ENCODE measurements around the gene C4BPA.

C4BPA gene

DNA sequence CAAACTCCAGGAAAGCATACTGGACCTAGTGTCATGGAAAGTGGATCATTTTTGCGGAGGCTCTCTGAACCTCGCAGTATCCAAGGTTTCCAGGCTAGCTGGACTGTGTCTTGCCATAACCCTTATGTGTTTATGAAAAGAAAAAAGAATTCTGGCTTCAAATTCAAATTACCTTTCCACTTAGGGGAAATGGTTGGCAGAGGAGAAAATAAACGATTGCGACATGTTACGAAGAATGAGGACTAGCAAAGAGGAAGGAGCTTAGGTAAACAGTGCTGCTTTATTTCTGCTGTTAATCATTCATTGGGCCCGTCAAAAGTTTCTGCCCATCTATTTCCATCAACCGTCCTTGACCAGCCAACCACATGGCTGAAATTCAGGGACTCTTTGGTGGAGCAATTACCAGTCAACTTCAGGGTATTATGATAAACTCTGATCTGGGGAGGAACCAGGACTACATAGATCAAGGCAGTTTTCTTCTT lies at the start of gene C4BPA:
TSS of gene C4BPA (plus strand) at position 342 of the 482 bp plus-strand sequence. CDS start 8,793 bp downstream, outside the sequence.
- DNase-seq = no peak

DNA sequence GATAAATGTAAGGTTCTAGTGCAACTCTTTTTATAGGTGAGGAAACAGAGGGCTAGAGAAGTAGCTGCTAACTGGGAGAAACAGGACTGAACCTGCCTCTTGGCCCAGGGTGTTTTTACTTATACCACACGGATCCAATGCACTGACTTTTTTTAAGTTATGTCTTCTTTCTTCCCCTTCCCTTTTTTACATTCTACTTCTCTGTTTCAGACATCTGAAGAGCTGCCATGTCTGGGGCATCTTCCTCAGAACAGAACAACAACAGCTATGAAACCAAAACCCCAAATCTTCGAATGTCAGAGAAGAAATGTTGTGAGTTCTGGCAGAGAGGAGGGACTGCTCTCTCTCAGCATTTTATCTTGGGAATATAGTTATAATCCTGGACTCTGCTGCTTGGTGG lies 49.5 kb upstream of the C4BPA start:
- no peak for DNase-seq

DNA sequence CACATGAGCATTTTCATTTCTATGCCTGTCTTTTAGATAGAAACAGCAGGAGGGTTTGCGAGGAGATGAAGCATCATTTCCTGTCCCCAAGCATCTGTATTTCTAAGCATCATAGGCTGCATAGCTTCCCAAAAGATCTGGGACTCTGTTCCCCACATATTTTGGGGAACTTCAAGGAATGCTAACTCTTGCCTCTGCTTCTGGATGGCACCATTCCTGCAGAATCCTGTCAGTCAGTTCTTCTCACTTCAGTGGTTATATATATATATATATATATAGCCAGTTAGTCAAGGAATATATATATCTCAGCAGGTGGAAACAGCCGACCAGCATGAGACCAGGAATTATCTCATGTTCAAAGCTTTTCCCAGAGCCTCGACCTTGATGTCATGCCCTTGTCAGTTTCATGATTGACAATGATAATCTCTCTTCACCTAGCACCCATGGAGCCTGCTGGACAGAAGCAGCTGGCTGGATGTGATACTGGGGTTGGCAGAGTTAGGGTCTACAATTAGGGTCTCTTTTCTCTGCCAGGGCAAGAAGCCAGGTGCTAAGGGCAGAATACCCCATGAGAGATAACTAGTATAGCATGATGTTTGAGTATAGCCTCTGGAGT lies 48.5 kb upstream of the C4BPA start:
- DNase-seq = no peak

DNA sequence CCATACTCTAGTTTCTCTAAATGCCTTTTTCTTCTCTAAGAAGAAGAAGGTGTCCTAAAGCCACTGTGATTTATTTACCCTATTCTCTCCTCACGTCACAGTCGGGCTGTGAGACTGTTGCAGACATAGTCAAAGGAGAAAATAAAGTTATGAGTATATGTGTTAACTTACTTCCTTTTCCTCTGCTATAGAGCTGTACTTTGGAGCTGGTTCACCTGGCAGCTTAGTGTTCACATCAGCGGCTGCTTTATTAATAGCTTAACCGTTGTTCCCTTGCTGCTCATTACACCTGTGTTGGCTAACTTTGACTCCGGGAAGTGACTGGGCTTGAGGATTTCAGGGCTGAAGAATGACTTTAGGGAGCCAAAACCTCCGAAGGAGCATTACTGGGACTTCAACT lies 47.4 kb upstream of the C4BPA start:
- DNase-seq = no peak

DNA sequence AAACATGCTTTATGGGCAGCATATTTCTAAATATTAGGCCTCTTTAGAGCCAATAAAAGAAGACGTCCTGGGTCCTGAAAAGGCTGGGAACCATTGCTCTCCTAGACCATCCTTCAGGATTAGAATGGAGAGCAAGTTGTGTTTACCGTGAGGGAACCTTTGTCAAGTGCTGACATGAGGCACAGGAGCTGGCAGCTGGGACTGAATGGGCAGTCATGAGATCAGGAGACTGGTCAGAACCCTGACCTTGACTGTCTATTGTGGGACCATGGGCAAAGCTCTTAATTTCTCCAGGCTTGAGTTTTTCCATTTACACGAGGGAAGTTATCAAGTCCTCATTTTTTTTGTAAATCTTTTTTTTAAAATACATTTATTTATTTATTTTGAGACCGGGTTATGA lies 45.8 kb upstream of the C4BPA start:
- DNase-seq = no peak

DNA sequence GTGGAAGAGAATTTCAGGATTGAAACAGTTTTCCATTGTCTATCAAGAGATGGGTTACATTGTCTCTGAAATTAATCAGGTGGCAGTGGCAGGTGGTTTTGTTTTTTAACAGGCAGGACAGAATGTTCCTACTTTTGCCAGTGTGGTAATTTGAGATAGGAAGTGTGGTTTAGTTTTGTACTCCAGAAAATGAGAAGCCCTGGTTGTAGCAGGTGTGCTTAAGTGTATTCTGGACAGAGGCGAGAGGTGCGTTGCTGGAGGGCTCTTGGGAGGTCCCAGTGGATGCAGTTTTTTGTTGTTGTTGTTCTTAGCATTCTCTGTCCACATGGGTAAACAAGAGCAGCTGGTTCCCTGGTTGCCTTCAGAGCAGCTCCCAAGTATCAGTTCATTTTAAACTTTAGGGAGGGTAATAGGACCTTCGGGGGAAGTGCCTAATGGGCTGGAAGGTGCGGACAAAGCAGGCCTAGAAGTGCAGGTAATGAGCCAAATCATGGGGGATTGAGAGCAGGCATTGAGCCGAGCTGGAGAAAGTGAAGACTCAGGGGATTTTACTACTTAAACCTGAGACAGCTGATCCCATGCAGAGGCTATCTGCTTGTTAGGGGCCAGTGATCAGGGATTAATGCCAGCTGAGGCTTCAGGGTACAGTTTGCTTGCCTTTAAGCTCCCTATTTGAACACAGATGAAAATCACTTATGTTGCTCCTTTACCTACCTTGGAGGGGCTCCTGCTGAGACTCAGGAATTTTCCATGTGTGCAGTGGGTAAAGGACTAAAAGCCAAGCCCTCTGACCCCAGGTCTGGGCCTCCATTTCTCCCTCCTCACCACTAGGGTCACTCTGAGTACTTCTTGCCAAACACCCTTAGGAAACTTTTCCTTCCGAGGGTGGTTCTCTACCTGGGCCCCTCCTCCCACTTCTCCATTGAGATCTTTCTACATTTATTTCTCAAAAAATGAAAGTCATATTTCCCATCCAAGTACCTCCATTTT lies 44.9 kb upstream of the C4BPA start:
- no peak for DNase-seq

DNA sequence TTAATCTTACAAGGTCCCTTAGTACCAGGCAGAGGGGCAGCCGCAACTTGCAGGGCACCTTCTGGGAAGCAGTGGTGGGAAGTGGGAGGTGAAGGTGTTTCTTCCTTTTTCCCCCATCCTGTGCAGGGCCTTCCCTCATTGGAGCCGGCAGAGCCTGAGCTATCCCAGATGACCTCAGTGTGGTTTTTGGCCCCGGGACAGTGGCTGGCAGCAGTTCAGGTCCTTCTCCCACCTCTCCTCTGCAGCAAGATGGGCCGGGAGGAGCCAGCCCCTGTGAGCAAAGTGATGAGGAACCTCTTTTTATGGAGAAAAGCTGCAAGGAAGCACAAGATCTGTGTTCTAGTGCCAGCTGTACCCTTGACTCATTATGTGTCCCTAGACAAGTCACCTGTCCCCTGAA lies 44.2 kb upstream of the C4BPA start:
- DNase-seq = no peak

DNA sequence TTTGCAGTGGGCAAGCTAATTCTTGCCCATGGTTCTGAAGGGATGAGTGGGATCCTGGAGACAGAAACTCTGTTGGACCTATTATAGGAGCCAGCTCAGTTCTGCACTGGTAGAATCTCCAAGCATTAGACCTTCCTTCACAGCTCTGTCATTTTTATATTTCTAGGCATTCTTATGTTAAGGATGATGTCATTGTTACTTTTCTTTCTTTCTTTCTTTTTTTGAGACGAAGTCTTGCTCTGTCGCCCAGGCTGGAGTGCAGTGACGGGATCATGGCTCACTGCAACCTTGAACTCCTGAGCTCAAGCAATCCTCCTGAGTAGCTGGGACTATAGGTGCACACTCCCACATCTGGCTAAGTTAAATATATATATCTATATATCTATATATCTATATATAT lies 43.4 kb upstream of the C4BPA start:
- DNase-seq = no peak

DNA sequence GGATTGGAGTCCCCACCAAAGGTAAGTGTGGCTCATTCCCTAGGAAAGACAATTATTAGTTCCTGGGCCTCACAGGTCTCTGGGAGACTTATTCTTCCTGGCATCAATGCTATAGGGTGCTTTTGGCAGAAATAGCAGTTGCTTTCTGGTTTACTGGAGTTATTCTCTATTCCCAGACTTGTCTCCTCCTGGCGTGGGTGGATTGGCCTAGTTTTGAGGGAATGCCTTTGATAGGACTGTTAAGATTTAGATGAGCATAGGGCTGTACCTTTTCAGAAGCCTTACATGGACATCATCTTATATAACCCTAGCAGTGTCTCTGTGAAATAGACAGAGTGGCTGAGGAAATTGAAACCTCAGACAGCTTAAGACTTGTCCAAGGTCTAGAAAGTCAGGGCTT lies 42.0 kb upstream of the C4BPA start:
- DNase-seq = no peak

DNA sequence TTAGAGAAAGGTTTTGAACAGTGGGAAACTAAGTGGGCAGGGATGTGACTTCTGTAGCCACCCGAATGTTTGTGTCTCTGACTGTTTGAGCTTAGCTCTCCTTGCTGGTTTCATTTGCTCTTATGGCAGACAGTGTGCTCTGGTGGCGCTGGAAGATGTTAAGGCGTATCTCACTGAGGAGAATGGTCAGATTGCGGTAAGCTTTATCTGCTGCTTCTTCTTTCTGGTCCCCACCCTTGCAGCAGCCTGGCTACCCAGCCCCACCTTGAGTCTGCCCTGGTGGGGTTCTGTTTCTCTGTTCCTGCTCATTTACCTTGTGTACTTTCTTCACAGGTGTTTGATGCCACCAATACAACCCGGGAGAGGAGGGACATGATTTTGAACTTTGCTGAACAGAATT lies 41.0 kb upstream of the C4BPA start:
- DNase-seq = no peak

DNA sequence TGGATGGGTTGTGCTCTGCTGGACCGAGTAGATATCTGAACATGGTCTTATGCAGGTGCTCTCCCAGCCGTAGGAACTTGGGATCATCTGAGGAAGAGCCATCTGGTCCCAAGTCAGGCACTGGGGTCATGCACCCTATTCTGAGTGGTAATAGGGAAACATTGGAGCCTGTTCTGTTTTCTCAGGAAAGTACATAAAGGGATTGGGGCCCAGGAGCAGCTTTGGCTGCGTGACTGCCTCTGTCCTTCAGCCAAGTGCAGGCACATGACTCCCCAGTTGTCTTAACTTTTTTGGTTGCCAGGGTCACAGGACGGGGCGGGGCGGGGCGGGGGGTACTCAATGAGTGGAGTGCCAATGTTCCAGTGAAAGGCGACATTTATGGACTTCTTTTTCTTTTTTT lies 39.5 kb upstream of the C4BPA start:
- DNase-seq = no peak

DNA sequence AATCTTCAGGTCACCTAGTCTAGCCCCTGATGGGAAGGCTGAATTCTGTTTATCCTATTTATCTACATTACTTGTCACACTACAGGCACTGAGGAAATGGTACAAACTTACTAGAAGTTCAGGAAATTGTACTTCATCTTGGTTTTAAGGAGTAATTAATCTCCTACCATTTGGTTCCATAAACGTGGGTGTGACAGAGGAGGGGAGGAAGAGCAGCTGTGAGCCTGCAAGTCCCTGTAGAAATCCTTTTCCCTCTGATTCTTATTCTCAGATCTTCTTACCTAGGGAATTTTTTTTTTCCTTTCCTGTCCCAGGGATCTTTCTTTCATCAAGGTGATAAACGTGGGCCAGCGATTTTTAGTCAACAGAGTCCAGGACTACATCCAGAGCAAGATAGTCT lies 36.8 kb upstream of the C4BPA start:
- no peak for DNase-seq

DNA sequence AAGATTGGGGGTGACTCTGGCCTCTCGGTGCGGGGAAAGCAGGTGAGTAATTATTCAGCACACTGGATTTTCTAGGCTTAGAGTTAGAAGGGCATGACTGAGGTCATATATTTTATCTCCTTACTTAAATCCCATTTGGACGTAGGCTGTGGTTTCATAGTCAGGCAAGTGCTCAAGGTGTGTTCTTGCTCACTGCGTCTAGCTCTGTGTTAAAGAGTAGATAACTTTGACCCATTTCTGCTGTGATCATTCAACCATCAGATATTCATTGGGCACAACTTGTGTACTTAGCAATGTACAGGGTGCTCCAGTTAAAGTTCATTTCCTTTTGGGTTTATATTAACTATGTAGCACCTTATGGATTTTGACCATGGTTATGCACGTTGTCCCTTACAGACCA lies 36.4 kb upstream of the C4BPA start:
- DNase-seq = no peak

DNA sequence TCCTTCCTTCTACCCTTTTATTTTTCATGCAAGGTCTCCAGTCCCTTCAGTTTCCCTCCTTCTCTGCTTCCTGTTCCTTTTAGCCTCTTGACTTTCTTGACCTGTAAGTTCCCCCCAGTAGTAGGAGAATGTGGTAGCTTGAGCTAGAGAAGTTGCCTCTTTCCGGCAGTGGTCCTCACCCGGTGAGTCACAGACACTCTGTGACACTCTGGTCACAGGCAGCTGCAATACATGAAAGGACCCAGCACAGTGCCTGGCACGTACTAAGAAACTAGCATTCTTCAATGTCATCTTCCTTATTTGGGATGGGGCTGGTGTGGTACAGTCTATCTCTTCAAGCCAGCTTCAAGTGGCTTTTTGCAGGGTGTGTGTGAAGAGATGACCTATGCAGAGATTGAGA lies 35.0 kb upstream of the C4BPA start:
- DNase-seq = no peak

DNA sequence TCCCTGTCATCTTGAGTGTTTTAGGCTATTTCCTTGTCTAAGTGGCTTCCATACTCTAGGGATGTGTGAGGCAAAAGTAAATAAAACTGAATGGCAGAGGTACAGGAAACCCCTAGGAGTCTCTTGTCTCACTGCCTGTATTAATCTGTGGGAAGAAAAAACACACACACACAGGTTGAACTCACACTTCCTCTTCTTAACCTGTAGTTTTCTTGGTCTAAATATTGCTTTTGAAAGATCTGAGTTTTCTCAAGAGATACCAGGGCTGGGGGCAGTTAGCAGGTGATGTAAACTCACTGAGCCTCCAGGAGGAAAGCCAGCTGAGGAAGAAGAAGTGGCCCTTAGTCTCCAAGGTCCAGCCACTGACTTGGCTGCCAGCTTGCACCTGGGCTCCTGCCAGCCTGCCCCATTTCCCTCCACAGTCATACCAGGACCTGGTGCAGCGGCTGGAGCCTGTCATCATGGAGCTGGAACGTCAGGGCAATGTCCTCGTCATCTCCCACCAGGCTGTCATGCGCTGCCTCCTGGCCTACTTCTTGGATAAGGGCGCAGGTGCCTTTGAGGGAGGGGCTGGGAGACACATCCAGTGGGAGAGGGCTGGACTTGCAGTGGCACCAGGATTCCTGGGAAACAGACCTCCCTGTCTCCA lies 34.1 kb upstream of the C4BPA start:
- DNase-seq = no peak

DNA sequence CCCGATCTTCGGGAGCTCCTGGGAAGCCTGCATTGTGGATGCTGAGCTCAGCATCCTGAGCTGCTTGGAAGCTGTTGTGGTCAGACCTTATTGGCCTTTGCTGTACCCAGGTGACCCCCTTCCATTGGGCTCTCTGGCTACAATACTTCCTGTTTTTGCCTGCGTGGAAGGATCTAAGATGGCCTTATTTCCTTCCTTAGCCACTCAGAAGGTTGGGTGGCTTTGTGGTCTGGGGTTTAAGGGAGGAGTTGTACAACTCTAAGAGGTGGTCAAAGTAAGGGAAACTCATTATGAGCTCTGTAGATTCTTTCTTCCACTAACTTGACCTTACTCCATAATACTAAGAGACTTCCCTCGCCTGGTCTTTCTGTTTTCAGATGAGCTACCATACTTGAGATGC lies 33.2 kb upstream of the C4BPA start:
- no peak for DNase-seq

DNA sequence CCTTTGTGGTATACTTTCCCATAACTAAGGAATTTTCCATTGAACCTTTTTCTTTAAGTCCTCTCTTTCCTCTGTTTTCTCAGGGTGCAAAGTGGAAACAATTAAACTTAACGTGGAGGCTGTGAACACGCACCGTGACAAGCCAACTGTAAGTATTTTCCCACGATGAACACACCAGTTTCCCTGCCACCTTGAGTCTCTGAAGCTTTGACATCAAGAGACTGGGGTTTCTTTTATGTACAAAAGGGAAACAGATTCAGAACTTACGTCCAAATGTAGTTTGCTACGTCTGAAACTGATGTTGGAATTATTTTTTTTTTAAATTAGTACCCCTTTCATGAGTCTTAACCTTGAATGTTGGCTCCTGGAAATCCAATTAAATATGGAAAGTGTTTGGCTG lies 32.6 kb upstream of the C4BPA start:
- DNase-seq = no peak

DNA sequence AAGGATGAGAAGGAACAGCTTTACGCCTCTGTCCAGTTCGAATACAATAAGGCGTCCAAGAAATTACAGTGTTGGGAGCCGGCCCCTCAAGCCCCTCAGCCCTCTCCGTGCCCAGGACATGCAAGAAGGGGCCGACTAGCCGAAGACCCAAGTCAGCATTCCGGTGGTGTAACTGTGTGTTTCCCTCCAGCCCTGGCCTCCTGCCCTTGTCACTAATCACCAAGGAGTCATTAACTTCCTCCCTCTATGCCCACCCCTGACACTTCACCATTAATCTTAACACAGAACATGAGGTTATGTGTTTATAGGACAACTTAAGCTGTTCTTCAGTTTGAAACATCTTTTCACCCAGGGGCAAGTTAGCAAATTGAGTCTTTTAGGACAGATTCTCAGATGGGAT lies 31.8 kb upstream of the C4BPA start:
- DNase-seq = no peak

DNA sequence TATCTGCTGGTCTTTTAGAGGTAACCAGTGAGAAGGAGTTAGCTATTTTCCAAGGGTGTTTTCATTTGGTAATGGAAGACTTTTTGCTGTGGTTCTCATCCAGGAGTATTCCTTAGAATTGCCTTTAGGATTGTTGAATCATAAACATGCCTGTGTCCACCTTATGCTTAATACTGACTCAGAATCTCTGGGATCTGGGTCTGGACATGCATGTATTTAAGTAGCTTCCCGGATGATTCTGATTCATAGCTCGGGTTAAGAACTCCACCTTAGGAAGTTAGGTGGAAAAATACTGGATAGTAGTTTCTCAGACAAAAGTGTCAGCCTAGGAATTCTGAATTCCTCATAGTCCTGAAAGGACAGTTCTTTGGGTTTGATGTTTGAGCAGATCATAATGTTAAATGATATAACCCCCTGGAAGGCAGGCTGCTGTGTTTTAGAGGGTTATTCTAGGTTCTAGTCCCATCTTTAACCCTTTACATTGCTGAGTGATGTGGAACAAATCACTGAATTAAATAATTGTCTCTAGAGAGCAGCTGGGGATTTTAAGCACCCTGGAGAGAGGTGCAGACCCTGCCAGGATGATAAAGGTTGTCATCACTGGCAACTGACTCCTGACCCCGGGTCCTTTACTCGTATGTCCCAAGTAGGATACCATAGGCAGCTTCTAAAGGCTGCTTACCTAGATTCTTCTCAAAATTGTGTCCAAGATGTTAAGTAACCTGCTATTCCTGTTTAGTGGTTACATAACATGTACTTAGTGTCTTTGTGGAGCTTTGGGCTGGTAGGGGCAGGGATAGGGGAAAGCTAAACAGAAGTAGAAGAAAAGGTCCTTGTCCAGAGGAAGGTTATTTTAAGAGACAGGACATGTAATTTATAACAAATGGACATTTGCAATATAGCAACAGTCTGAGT lies 29.9 kb upstream of the C4BPA start:
- no peak for DNase-seq

DNA sequence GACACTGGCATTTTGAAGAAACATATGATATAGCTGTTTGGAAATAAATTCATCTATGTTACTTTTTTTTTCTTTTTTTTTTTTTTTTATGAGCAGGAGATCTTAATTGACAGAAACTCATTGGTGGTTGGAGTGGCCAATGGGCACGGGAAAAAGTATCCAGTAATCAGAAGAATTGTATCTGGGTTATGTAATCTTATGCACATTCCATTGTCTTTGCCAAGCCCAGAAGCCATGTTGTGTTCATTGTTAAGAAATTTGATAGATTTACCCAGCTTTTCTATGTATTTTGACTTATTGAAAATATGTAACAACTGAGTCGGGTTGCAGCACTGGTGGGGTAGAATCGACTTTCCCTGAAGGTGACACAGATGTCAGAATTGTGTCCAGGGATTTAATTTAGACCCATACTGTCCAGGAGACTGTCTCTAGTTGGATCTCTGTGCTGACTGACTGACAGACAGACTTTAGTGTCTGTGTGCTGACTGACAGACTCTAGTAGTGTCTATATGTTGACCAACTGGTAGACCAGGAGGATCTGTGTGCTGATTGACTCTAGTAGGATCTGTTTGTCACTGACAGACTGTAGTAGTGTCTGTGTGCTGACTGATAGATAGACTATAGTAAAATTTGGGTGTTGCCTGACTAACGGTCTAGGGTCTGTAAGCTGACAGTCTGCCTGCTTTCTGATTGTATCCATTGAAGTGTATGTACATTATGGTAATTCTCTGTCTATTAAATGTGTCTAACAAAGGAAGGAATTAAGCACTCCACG lies 27.7 kb upstream of the C4BPA start:
- DNase-seq = no peak

DNA sequence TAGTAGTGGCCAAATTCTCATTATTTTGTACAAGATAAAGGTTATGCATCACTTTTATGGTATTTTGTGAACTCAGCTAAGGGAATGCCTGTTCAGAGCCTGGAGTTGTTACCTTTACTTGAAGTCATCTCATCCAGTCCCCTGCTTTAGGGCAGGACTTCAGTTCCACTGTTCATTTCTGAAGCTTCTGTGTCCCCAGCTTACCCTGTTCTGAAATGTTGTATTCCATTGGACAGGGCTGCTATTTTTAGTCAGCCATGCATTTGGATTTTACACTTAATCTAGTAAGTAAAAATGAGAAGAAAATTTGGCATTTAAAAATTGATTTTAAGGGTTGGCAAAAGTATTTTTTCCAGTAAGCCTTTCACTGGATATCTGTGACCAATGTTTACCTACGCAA lies 27.0 kb upstream of the C4BPA start:
- no peak for DNase-seq
